BLaER1 treated with 17β-estradiol and CSF1 and Interleukin-3, amounts not matched to agents 10 nM and 100 nM (cell line): ENCODE measurements around the gene HIP1.
"Not testable (repeated sequence)": the region's sequence is repeated elsewhere in the genome, so short reads cannot be mapped to it uniquely, and the experiment has no call there.

Experiments used
- H3K27ac ChIP-seq, 11 experiments: shearing (Covaris generic); formaldehyde crosslinking; 2 replicates each; pipeline ENCODE4 v1.8.1; 2022
- H3K27me3 ChIP-seq, 11 experiments: shearing (Covaris generic); formaldehyde crosslinking; 2 replicates each; pipeline ENCODE4 v1.8.1; 2022
- H3K36me3 ChIP-seq, 11 experiments: shearing (Covaris generic); formaldehyde crosslinking; 2 replicates each; pipeline ENCODE4 v1.8.1; 2022
- H3K4me1 ChIP-seq, 10 experiments: shearing (Covaris generic); formaldehyde crosslinking; 2 replicates each; pipeline ENCODE4 v1.8.1; 2022
- H3K4me2 ChIP-seq, 11 experiments: shearing (Covaris generic); formaldehyde crosslinking; 2 replicates each; pipeline ENCODE4 v1.8.1; 2022
- H3K4me3 ChIP-seq, 10 experiments: shearing (Covaris generic); formaldehyde crosslinking; 2 replicates each; pipeline ENCODE4 v1.8.1; 2022
- H3K9ac ChIP-seq, 11 experiments: shearing (Covaris generic); formaldehyde crosslinking; 2 replicates each; pipeline ENCODE4 v1.8.1; 2022
- H3K9me3 ChIP-seq, 11 experiments: shearing (Covaris generic); formaldehyde crosslinking; replicated peaks in 1 of 11; 2 replicates each; pipeline ENCODE4 v1.8.1; 2022
- H4K20me1 ChIP-seq, 11 experiments: shearing (Covaris generic); formaldehyde crosslinking; 2 replicates each; pipeline ENCODE4 v1.8.1; 2022
- Cebpa-rat ChIP-seq, 11 experiments: shearing (Covaris generic); IDR thresholded peaks; 2 replicates each; pipeline ENCODE4 v1.8.1; 2022

HIP1 gene

DNA sequence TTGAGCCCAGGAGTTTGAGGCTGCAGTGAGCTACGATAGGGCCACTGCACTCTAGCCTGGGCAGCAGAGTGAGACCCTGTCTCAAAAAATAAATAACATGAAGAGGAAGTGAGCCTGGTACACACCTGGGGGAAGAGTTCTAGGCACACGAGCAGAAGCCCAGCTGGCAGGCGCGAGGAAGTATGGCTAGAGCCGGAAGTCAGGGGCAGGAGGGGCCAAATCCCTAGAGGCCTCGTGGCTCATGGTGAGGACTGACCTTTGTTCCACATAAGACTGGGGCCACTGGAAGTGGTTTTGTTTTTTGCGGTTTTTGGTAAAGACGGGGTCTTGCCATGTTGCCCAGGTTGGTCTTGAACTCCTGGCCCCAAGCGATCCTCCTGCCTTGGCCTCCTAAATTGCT is 117.6 kb downstream of the HIP1 start:
- Histone ChIP-seq H3K4me2 (peak overlapping the region; percentile 67 to 94 (median 82)), H3K27me3 (no peaks in the 10 kb centered on the region), H3K27ac (peak overlapping the region; percentile 63 to 100 (median 99); a peak in 21 of 22 replicates), H4K20me1 (no peaks in the 10 kb centered on the region; a peak in 1 of 22 replicates), H3K4me3 (peak overlapping the region in 2 of 10 experiments; percentile 1 to 33; a peak in 1 of 20 replicates), H3K9me3 (peaks cover 0 to 39% (median 8%) of the 10 kb centered on the region in 11 experiments; a peak in 15 of 22 replicates), H3K36me3 (peaks cover 0 to 58% (median 0%) of the 10 kb centered on the region in 11 experiments; a peak in 7 of 22 replicates), H3K9ac (peak overlapping the region; percentile 5 to 91 (median 86); a peak in 20 of 22 replicates), H3K4me1 (peaks cover 56 to 98% (median 94%) of the 10 kb centered on the region in 10 experiments)
- TF ChIP-seq Cebpa-rat (IDR thresholded peaks at IDR 0.05), result no peak

GRCh38 chr7:75619636-75620035 is 119.1 kb downstream of the HIP1 start:
- no peak for TF ChIP-seq Cebpa-rat (IDR thresholded peaks at IDR 0.05)
- peak overlapping the region; percentile 67 to 94 (median 82) for H3K4me2 ChIP-seq

GRCh38 chr7:75617634-75618234 is 121.0 kb downstream of the HIP1 start:
- TF ChIP-seq Cebpa-rat (IDR thresholded peaks at IDR 0.05), result peak; percentile 100
- Histone ChIP-seq H3K4me1 (peaks cover 76 to 97% (median 96%) of the 10 kb centered on the region in 10 experiments), H3K27ac (peak overlapping the region; percentile 92 to 100 (median 99)), H3K4me3 (peak overlapping the region in 6 of 10 experiments; percentile 8 to 41 (median 31); a peak in 7 of 20 replicates), H3K4me2 (peak overlapping the region; percentile 67 to 94 (median 83)), H3K36me3 (peaks cover 0 to 54% (median 0%) of the 10 kb centered on the region in 11 experiments; a peak in 4 of 22 replicates), H3K9ac (peak overlapping the region; percentile 79 to 91 (median 87)), H4K20me1 (no peaks in the 10 kb centered on the region; a peak in 1 of 22 replicates), H3K27me3 (no peaks in the 10 kb centered on the region), H3K9me3 (peaks cover 0 to 30% (median 5%) of the 10 kb centered on the region in 11 experiments; a peak in 9 of 22 replicates)

More at GRCh38 chr7:75619636-75620035, 119.1 kb downstream of the HIP1 start:
- Histone ChIP-seq H3K9ac (peak overlapping the region; percentile 79 to 91 (median 87); a peak in 20 of 22 replicates), H3K27ac (peak overlapping the region; percentile 92 to 100 (median 99); a peak in 21 of 22 replicates), H3K27me3 (no peaks in the 10 kb centered on the region), H3K4me3 (peak overlapping the region in 1 of 10 experiments; percentile 33; a peak in 1 of 20 replicates), H3K9me3 (peaks cover 0 to 30% (median 5%) of the 10 kb centered on the region in 11 experiments; a peak in 9 of 22 replicates), H3K4me1 (peaks cover 68 to 98% (median 97%) of the 10 kb centered on the region in 10 experiments), H4K20me1 (no peaks in the 10 kb centered on the region; a peak in 1 of 22 replicates), H3K36me3 (peaks cover 0 to 56% (median 0%) of the 10 kb centered on the region in 11 experiments; a peak in 4 of 22 replicates)

DNA sequence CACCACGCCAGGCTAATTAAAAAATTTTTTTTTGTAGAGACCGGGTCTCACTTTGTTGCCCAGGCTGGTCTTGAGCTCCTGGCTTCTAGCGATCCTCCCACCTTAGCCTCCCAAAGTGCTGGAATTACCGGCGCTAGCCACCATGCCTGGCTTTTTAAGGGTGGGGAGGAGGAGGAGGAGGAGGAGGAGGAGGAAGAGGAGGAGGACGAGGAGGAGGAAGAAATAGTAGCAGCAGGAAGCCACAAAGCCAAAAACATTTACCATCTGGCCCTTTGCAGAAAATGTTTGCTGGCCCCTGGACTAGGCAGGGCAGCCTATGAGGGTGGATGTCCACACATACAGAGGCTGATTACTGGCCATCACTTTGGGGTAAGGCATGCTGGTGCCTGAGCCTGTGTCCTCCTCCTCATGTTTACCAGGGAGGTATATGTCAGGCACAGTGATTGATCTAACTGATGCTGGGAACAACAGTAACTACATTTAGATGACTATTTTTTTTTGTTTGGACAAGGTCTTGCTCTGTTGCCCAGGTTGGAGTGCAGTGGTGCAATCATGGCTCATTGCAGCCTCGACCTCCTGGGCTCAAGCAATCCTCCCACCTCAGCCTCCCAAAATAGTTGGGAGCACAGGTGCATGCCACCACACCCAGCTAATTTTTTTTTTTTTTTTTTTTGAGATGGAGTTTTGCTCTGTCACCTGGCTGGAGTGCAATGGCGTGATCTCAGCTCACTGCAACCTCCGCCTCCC is 122.1 kb downstream of the HIP1 start:
- Histone ChIP-seq H3K4me2 (peak overlapping the region; percentile 67 to 94 (median 83)), H3K4me3 (peak overlapping the region in 5 of 10 experiments; percentile 8 to 44 (median 19); a peak in 7 of 20 replicates), H3K27ac (peak overlapping the region; percentile 92 to 100 (median 99)), H3K36me3 (peaks cover 0 to 58% (median 0%) of the 10 kb centered on the region in 11 experiments; a peak in 6 of 22 replicates), H3K9ac (peak overlapping the region; percentile 79 to 91 (median 87); a peak in 21 of 22 replicates), H3K27me3 (no peaks in the 10 kb centered on the region), H3K4me1 (peaks cover 72 to 93% (median 90%) of the 10 kb centered on the region in 10 experiments), H3K9me3 (peaks cover 0 to 26% (median 5%) of the 10 kb centered on the region in 11 experiments; a peak in 8 of 22 replicates), H4K20me1 (no peaks in the 10 kb centered on the region; a peak in 1 of 22 replicates)
- TF ChIP-seq Cebpa-rat (IDR thresholded peaks at IDR 0.05), result no peak

DNA sequence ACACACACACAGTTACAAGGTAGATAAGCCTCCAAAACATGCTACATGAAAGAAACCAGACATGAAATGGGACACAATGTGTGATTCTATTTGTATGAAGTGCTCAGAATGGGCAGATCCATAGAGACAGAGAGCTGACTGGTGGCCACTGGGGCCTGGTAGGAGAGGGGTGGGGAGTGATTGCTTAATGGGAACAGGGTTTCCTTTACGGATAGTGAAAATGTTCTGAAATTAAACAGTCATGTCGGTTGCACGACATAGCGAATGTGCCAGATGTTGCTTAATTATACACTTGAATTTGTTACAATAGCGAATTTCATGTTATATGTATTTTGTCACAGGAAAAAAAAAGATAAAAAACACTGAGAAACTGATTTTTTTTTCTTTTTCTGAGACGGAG is 124.3 kb downstream of the HIP1 start:
- Histone ChIP-seq H3K4me1 (peaks cover 50 to 92% (median 74%) of the 10 kb centered on the region in 10 experiments), H3K9me3 (peaks cover 0 to 15% (median 5%) of the 10 kb centered on the region in 11 experiments; a peak in 8 of 22 replicates), H3K27ac (peak overlapping the region in 9 of 11 experiments; percentile 95 to 100 (median 99); a peak in 18 of 22 replicates), H3K27me3 (no peaks in the 10 kb centered on the region), H3K36me3 (peaks cover 0 to 46% (median 0%) of the 10 kb centered on the region in 11 experiments; a peak in 5 of 22 replicates), H3K9ac (peak overlapping the region in 7 of 11 experiments; percentile 1 to 89 (median 82); a peak in 8 of 22 replicates), H3K4me3 (no peak overlapping the region), H3K4me2 (peak overlapping the region in 9 of 11 experiments; percentile 43 to 90 (median 83); a peak in 15 of 22 replicates), H4K20me1 (no peaks in the 10 kb centered on the region; a peak in 1 of 22 replicates)
- no peak for TF ChIP-seq Cebpa-rat (IDR thresholded peaks at IDR 0.05)

GRCh38 chr7:75613351-75613750 is 125.4 kb downstream of the HIP1 start:
- Histone ChIP-seq H3K9me3 (peaks cover 0 to 11% (median 5%) of the 10 kb centered on the region in 11 experiments; a peak in 8 of 22 replicates), H3K4me2 (peak overlapping the region; percentile 19 to 90 (median 77); a peak in 21 of 22 replicates), H3K9ac (peak overlapping the region in 3 of 11 experiments; percentile 1 to 3 (median 1); a peak in 3 of 22 replicates), H3K36me3 (peaks cover 0 to 44% (median 0%) of the 10 kb centered on the region in 11 experiments; a peak in 6 of 22 replicates), H3K27me3 (no peaks in the 10 kb centered on the region), H3K4me1 (peaks cover 45 to 91% (median 69%) of the 10 kb centered on the region in 10 experiments), H4K20me1 (no peaks in the 10 kb centered on the region; a peak in 1 of 22 replicates), H3K4me3 (no peak overlapping the region), H3K27ac (peak overlapping the region in 9 of 11 experiments; percentile 95 to 100 (median 99); a peak in 15 of 22 replicates)
- no peak for TF ChIP-seq Cebpa-rat (IDR thresholded peaks at IDR 0.05)

DNA sequence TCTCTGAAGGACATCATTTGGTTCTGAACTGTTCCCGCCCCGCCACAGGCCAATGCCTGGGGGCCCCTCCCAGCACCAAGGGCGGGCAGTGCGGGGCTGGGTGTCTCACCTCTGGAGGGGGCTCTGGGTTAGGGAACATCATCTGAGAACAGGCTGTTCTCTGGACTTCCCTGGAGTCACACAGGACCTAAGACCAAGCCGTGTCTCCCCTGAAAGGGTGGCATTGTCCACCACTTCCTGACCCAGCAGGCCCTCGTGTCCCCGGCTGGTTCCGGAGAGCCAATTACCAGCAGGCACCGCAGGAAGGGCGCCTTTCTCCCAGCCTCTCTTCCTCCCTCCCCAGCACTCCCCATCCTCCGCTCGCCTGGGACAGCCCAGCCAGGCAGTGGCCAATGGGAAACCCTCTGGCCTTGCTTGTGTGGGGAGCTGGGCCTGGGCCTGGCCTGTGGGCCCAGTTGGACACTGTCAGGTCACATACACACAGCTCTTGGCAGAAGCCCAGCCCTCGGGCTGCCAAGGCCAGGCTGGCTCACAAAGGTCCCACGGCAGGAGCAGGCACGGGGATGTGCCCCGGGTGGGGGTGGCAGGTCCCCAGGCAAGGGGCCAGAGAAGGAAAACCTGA is 127.1 kb downstream of the HIP1 start:
- Histone ChIP-seq H3K9me3 (peaks cover 0 to 2% (median 0%) of the 10 kb centered on the region in 11 experiments; a peak in 3 of 22 replicates), H3K9ac (peak overlapping the region in 5 of 11 experiments; percentile 11 to 52 (median 23); a peak in 3 of 22 replicates), H3K27ac (peak overlapping the region in 10 of 11 experiments; percentile 29 to 73 (median 56); a peak in 19 of 22 replicates), H3K4me3 (no peak overlapping the region), H3K4me1 (peaks cover 36 to 93% (median 61%) of the 10 kb centered on the region in 10 experiments), H3K27me3 (no peaks in the 10 kb centered on the region), H4K20me1 (no peaks in the 10 kb centered on the region), H3K4me2 (peak overlapping the region in 5 of 11 experiments; percentile 11 to 56 (median 35); a peak in 7 of 22 replicates), H3K36me3 (peaks cover 0 to 50% (median under 1%) of the 10 kb centered on the region in 11 experiments; a peak in 8 of 22 replicates)
- TF ChIP-seq Cebpa-rat (IDR thresholded peaks at IDR 0.05), result no peak

DNA sequence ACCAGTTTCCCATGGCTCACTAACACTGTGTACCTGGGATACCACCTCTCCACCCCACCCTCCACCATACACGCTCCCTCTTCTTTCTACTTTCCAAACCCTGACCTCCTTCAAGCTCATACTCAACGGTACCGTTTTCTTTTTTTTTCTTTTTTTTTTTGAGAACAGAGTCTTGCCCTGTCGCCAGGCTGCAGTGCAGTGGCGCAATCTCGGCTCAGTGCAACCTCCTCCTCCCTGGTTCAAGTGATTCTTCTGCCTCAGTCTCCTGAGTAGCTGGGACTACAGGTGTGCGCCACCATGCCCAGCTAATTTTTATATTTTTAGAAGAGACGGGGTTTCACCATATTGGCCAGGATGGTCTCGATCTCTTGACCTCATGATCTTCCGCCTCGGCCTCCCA is 129.3 kb downstream of the HIP1 start:
- Histone ChIP-seq H3K36me3 (peaks cover 0 to 57% (median 9%) of the 10 kb centered on the region in 11 experiments; a peak in 8 of 22 replicates), H3K27ac (peak overlapping the region in 7 of 11 experiments; percentile 1 to 56 (median 45); a peak in 11 of 22 replicates), H3K4me2 (peak overlapping the region in 3 of 11 experiments; percentile 8 to 39 (median 24); a peak in 6 of 22 replicates), H3K4me1 (peaks cover 37 to 93% (median 60%) of the 10 kb centered on the region in 10 experiments)
- H3K27me3 ChIP-seq, H4K20me1 ChIP-seq, H3K9me3 ChIP-seq, H3K9ac ChIP-seq, H3K4me3 ChIP-seq: not testable (repeated sequence)
